GM13977 (cell line): ENCODE data around the gene TREML2.

ENCODE experiments used
- DNase-seq: peaks from one replicate; pipeline ENCODE4 v3.0.0; 2012; ENCODE audit warnings: low spot score
- in situ Hi-C: fragments of 300-500 bp; cut with MboI; formaldehyde crosslinking; loops from one replicate; pipeline ENCODE4 v1.12.0; 2022; ENCODE audit warnings: low sequenced_read_pairs, low pct_unique_long_range_greater_than_20kb, mixed read lengths, inconsistent platforms; ENCODE audit not compliant: unreplicated experiment
- TF ChIP-seq, protein P1 (sequence below): IDR thresholded peaks from 2 replicates; pipeline ENCODE4 v1.5.1; 2012; ENCODE audit warnings: mild to moderate bottlenecking, control low read depth; ENCODE audit not compliant: insufficient read depth; ENCODE audit errors: extremely low read depth, missing control alignments

TREML2 gene

DNA sequence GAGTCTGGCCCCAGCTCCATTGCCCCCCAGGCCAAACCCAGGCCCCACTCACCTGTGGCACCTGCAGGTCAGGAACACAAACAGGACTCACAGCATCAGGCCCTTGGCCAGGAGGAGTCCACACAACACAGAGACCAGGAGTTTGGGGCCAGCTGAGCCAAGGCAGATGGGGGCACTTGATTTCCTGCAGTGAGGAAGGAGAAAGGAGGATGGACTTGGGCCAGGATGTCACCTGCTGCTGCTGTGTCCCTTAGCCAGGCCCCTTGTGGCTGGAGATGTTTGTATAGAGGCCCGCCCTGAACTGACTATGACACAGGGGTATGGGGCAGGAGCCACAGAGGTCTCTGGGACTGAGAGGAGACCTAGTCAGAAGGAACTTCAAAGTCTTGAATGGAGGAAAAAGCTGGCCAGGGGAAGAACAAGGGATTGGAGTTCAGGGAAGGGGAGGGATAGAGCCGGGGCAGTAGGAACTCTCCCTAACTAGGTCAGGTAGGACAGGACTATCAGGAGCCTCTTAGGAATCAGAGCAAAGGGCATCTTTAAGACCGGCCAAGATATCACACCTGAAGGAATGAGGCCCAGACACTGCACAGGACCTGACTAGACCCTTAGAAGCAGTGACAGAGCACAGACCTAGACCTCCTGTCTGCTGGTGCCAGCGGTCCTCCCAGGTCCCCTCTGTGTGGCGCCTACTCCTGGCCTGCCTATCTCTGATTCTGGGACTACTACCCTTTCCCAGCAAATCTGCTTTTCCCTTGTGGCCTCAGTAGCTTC, 8.8 kb upstream of the TREML2 start:
- no peak for DNase-seq
- in situ Hi-C loops: no loop called here
- TF ChIP-seq, protein P1, sequence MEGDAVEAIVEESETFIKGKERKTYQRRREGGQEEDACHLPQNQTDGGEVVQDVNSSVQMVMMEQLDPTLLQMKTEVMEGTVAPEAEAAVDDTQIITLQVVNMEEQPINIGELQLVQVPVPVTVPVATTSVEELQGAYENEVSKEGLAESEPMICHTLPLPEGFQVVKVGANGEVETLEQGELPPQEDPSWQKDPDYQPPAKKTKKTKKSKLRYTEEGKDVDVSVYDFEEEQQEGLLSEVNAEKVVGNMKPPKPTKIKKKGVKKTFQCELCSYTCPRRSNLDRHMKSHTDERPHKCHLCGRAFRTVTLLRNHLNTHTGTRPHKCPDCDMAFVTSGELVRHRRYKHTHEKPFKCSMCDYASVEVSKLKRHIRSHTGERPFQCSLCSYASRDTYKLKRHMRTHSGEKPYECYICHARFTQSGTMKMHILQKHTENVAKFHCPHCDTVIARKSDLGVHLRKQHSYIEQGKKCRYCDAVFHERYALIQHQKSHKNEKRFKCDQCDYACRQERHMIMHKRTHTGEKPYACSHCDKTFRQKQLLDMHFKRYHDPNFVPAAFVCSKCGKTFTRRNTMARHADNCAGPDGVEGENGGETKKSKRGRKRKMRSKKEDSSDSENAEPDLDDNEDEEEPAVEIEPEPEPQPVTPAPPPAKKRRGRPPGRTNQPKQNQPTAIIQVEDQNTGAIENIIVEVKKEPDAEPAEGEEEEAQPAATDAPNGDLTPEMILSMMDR: no peak

GRCh38 chr6:41208439-41209106, 7.6 kb upstream of the TREML2 start:
- TF ChIP-seq, protein P1: no peak
- no peak for DNase-seq
- in situ Hi-C loops: no loop called here

- no peak for DNase-seq
- in situ Hi-C loops: no loop called here
- TF ChIP-seq, protein P1: no peak
Observed at GRCh38 chr6:41204156-41204555, 3.2 kb upstream of the TREML2 start.

DNA sequence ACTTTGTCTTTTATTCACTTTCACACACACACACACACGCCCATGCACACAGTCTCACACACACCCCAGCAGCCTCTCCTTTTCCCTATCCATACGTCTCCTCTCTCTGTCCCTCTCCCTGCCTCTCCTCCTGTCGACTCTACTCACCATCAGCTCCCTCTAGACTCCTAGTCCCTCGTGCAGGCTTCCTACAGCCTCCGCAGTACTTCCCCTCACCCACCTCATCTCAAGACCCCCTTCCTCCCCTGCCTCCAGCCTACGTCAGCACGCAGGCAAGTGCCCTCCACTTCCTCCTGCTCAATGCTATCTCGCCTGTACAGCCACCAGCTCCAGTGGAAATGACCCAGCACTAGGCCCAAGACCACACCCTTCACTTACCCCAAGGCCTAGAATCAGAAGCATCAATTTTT, 820 bp upstream of the TREML2 start:
- in situ Hi-C loops: no loop called here
- no peak for DNase-seq
- TF ChIP-seq, protein P1: no peak

DNA sequence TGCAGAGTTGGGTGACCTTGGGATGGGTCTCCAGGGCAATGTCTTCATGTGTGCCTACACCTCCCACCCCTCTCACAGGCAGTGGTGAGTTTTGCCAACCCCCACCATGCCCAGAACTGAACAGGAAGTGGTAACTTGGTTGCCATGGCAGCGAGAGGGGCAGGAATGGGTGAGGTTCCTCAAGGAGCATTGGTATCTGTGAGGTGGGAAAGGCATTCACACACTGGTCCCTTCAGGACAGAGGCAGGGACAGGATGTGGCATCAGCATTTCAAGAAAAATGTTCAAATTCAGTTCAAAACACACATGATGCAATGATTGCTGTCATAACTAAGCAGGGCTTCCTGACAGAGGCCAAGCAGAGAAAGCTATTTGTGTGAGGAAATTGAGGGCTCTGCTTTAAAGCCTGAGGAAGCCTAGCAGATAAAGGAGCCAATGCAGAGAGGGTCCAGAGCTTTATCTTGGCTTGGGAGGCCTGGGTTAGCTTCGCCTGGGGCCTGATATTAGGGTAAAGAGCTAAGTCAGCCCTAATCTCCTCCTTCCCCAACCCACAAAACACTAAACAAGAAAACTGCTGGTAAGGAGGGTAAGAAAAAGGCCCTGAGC, 551 bp downstream of the TREML2 start:
- peak; percentile 41 for DNase-seq
- in situ Hi-C loops: no loop called here
- TF ChIP-seq, protein P1: no peak

DNA sequence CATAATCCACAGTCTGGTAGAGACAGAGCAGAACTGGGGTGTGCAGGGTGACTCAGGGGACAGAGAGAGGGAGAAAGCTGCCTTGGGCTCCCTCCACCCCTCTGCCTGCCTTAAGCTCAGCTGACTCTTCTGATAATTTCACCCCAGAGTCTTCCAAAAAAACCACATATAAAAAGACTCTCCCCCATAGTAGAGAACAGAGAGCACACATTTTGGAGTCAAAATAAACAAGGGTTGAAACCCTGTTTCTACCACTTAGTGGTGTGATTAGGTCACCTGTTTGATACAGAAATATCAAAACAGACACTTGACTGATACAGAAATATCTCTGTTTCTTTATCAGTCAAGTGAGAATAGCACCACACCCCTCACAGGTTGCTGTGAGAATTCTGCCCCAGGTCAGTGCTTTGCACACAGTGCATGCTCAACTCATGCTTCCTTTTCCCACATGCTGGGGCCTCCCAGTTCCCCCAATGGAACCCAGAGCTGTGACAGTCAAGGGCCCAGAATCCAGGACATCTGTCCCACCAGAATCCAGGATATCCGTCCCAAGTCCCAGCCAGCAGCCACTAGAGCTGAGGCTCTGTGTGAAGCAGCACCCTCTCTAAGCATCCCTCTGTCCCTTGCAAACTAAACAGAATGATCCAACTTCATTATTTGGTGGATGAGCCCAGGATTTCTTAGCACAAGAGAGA, 1.2 kb downstream of the TREML2 start:
- TF ChIP-seq, protein P1: no peak
- in situ Hi-C loops: no loop called here
- peak; percentile 50 for DNase-seq
